Measurements from ENCODE around the gene IFFO2. TPM values are rescaled to one million over a fixed set of nuclear protein-coding genes. Genes with fewer than 3 reads are reported as not detected.

IFFO2 gene
- total and polyA plus RNA-seq, 2 of the 13 experiments (the other 11 are each of a cell fraction or from before 2014, with no cell fraction given): 7.3 to 16.7 TPM

- TF ChIP-seq SOX13 (IDR thresholded peaks at IDR 0.05) (no peak), SOX13 (CRISPR knock-in tag; conservative IDR thresholded peaks at IDR 0.05 in 1 of 2, IDR thresholded peaks at IDR 0.05 in 1 of 2) (peak in 1 of 2 experiments; percentile 80; a peak in 2 of 4 replicates), ZNF138 (CRISPR knock-in tag; IDR thresholded peaks at IDR 0.05; ENCODE audit: low read depth) (no peak), KDM6A (CRISPR knock-in tag; IDR thresholded peaks at IDR 0.05; ENCODE audit: low read depth) (no peak), ELF1 (CRISPR knock-in tag; IDR thresholded peaks at IDR 0.05) (no peak), ZNF180 (CRISPR knock-in tag; IDR thresholded peaks at IDR 0.05; ENCODE audit: borderline replicate concordance, low read depth) (no peak; the same call in 1 of the 2 replicates), IRF9 (CRISPR knock-in tag; IDR thresholded peaks at IDR 0.05; ENCODE audit: borderline replicate concordance) (peak; percentile 46; the same call in 1 of the 2 replicates), LCORL (IDR thresholded peaks at IDR 0.05) (no peak), LCORL (CRISPR knock-in tag; IDR thresholded peaks at IDR 0.05) (peak; percentile 69; the same call in 1 of the 2 replicates), TBX2 (CRISPR knock-in tag; IDR thresholded peaks at IDR 0.05; ENCODE audit: borderline replicate concordance) (peak; percentile 47; the same call in 1 of the 2 replicates), TMF1 (CRISPR knock-in tag; IDR thresholded peaks at IDR 0.05; ENCODE audit: low read depth) (no peak), CBX2 (IDR thresholded peaks at IDR 0.05; ENCODE audit: low read depth, low read length) (no peak), CBX2 (CRISPR knock-in tag; IDR thresholded peaks at IDR 0.05; ENCODE audit: low read depth) (no peak), FOXK2 (IDR thresholded peaks at IDR 0.05) (peak; percentile 15; the same call in 1 of the 2 replicates), ZNF143 (CRISPR knock-in tag; IDR thresholded peaks at IDR 0.05) (no peak), EEA1 (CRISPR knock-in tag; IDR thresholded peaks at IDR 0.05; ENCODE audit: borderline replicate concordance) (no peak), ZNF777 (CRISPR knock-in tag; IDR thresholded peaks at IDR 0.05) (0 out of 2 replicates have a peak, but pooled peaks have one; percentile 45), HMG20B (CRISPR knock-in tag; conservative IDR thresholded peaks at IDR 0.05) (no peak), ERF (CRISPR knock-in tag; IDR thresholded peaks at IDR 0.05) (0 out of 2 replicates have a peak, but pooled peaks have one; percentile 26), RARG (CRISPR knock-in tag; IDR thresholded peaks at IDR 0.05; ENCODE audit: low read depth) (no peak), SP1 (IDR thresholded peaks at IDR 0.05) (no peak), SP1 (CRISPR knock-in tag; IDR thresholded peaks at IDR 0.05) (no peak), ZNF724P (CRISPR knock-in tag; IDR thresholded peaks at IDR 0.05; ENCODE audit: borderline replicate concordance) (no peak), PAF1 (CRISPR knock-in tag; IDR thresholded peaks at IDR 0.05) (no peak)
- TF ChIP-seq, protein P1, sequence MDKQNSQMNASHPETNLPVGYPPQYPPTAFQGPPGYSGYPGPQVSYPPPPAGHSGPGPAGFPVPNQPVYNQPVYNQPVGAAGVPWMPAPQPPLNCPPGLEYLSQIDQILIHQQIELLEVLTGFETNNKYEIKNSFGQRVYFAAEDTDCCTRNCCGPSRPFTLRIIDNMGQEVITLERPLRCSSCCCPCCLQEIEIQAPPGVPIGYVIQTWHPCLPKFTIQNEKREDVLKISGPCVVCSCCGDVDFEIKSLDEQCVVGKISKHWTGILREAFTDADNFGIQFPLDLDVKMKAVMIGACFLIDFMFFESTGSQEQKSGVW (CRISPR knock-in tag; IDR thresholded peaks at IDR 0.05; ENCODE audit: borderline replicate concordance): no peak
- TF ChIP-seq, protein P2, sequence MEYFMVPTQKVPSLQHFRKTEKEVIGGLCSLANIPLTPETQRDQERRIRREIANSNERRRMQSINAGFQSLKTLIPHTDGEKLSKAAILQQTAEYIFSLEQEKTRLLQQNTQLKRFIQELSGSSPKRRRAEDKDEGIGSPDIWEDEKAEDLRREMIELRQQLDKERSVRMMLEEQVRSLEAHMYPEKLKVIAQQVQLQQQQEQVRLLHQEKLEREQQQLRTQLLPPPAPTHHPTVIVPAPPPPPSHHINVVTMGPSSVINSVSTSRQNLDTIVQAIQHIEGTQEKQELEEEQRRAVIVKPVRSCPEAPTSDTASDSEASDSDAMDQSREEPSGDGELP (IDR thresholded peaks at IDR 0.05; ENCODE audit: borderline replicate concordance, low read depth): peak; percentile 57; the same call in 1 of the 2 replicates
- TF ChIP-seq, protein P3, sequence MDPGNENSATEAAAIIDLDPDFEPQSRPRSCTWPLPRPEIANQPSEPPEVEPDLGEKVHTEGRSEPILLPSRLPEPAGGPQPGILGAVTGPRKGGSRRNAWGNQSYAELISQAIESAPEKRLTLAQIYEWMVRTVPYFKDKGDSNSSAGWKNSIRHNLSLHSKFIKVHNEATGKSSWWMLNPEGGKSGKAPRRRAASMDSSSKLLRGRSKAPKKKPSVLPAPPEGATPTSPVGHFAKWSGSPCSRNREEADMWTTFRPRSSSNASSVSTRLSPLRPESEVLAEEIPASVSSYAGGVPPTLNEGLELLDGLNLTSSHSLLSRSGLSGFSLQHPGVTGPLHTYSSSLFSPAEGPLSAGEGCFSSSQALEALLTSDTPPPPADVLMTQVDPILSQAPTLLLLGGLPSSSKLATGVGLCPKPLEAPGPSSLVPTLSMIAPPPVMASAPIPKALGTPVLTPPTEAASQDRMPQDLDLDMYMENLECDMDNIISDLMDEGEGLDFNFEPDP (CRISPR knock-in tag; conservative IDR thresholded peaks at IDR 0.05): 0 out of 2 replicates have a peak, but pooled peaks have one; percentile 81
- TF ChIP-seq, protein P4, sequence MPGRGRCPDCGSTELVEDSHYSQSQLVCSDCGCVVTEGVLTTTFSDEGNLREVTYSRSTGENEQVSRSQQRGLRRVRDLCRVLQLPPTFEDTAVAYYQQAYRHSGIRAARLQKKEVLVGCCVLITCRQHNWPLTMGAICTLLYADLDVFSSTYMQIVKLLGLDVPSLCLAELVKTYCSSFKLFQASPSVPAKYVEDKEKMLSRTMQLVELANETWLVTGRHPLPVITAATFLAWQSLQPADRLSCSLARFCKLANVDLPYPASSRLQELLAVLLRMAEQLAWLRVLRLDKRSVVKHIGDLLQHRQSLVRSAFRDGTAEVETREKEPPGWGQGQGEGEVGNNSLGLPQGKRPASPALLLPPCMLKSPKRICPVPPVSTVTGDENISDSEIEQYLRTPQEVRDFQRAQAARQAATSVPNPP (CRISPR knock-in tag; IDR thresholded peaks at IDR 0.05): no peak
Measured at GRCh38 chr1:18936814-18937481, 19.5 kb downstream of the IFFO2 start (continued).
